Liver (tissue), 3 donors: ENCODE measurements around the gene EDA.

ENCODE experiments used
- MAX ChIP-seq: IDR thresholded peaks from 2 replicates; pipeline ENCODE4 v1.6.1; 2016; ENCODE audit warnings: antibody characterized with exemption
- RAD21 ChIP-seq, 2 donors: IDR thresholded peaks; 2 replicates each; pipeline ENCODE4 v1.6.1; 2016; ENCODE audit warnings: antibody characterized with exemption in 2 of 2, mild to moderate bottlenecking in 2 of 2
- REST ChIP-seq: IDR thresholded peaks from 2 replicates; pipeline ENCODE4 v1.6.1; 2016; ENCODE audit warnings: antibody characterized with exemption, mild to moderate bottlenecking
- TF ChIP-seq, protein P1 (sequence below): fragments of 150-350 bp; IDR thresholded peaks from 2 replicates; pipeline ENCODE4 v1.5.1; 2017; ENCODE audit warnings: improper control_type of control experiment, low read depth, low read length; ENCODE audit not compliant: missing input control
- donor health status: healthy.
- donor health status: healthy.

- TF ChIP-seq REST (no peak), MAX (no peak), RAD21 (IDR thresholded peaks at IDR 0.05) (no peak)
- TF ChIP-seq, protein P1, sequence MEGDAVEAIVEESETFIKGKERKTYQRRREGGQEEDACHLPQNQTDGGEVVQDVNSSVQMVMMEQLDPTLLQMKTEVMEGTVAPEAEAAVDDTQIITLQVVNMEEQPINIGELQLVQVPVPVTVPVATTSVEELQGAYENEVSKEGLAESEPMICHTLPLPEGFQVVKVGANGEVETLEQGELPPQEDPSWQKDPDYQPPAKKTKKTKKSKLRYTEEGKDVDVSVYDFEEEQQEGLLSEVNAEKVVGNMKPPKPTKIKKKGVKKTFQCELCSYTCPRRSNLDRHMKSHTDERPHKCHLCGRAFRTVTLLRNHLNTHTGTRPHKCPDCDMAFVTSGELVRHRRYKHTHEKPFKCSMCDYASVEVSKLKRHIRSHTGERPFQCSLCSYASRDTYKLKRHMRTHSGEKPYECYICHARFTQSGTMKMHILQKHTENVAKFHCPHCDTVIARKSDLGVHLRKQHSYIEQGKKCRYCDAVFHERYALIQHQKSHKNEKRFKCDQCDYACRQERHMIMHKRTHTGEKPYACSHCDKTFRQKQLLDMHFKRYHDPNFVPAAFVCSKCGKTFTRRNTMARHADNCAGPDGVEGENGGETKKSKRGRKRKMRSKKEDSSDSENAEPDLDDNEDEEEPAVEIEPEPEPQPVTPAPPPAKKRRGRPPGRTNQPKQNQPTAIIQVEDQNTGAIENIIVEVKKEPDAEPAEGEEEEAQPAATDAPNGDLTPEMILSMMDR: no peak
Observed at GRCh38 chrX:70032792-70033191, 416.9 kb downstream of the EDA start.
